HG03060 (cell line): ENCODE measurements around the gene MBTD1.
A peak's percentile ranks its signal among the peaks of the same experiment; 100 is the strongest.
"Not testable (repeated sequence)": the region's sequence is repeated elsewhere in the genome, so short reads cannot be mapped to it uniquely, and the experiment has no call there.

Experiments used
- ATAC-seq: cut with Tn5 transposase; IDR thresholded peaks from one replicate; pipeline ENCODE4 v1.9.1; 2021; ENCODE audit warnings: low read depth, moderate number of reproducible peaks; ENCODE audit not compliant: unreplicated experiment

MBTD1 gene

GRCh38 chr17:51191895-51192294 lies 68.0 kb downstream of the MBTD1 start:
- no peak for ATAC-seq

- ATAC-seq = no peak
These were observed 70.2 kb downstream of the MBTD1 start for GRCh38 chr17:51189628-51190027.

- no peak for ATAC-seq
These were observed 70.7 kb downstream of the MBTD1 start for GRCh38 chr17:51189162-51189561.

GRCh38 chr17:51188271-51188833 lies 71.5 kb downstream of the MBTD1 start:
- ATAC-seq = no peak

GRCh38 chr17:51185763-51186332 lies 74.0 kb downstream of the MBTD1 start:
- ATAC-seq = no peak

- no peak for ATAC-seq
These were observed 75.7 kb downstream of the MBTD1 start for GRCh38 chr17:51184124-51184523.

- no peak for ATAC-seq
These were observed 79.4 kb downstream of the MBTD1 start for GRCh38 chr17:51180486-51180885.

- ATAC-seq = not testable (repeated sequence)
These were observed 87.8 kb downstream of the MBTD1 start for GRCh38 chr17:51172030-51172429.

- no peak for ATAC-seq
These were observed 89.1 kb downstream of the MBTD1 start for GRCh38 chr17:51170736-51171135.

GRCh38 chr17:51169340-51169739 lies 90.5 kb downstream of the MBTD1 start:
- ATAC-seq = no peak

- no peak for ATAC-seq
These were observed 92.6 kb downstream of the MBTD1 start for GRCh38 chr17:51166987-51167931.

- peak; percentile 49 for ATAC-seq
These were observed 93.5 kb downstream of the MBTD1 start, which contains the start of gene NME2 for GRCh38 chr17:51166198-51166986. Gene NME2, plus strand, starts transcription at chr17:51166411. Its CDS starts 420 bp downstream, at chr17:51166831.

GRCh38 chr17:51165680-51166197 lies 94.1 kb downstream of the MBTD1 start:
- no peak for ATAC-seq

GRCh38 chr17:51164911-51165679 lies 94.8 kb downstream of the MBTD1 start:
- ATAC-seq = no peak

- ATAC-seq = no peak
These were observed 98.3 kb downstream of the MBTD1 start for GRCh38 chr17:51161541-51161940.

GRCh38 chr17:51159604-51160003 lies 100.2 kb downstream of the MBTD1 start:
- ATAC-seq = no peak

GRCh38 chr17:51155416-51155815 lies 104.4 kb downstream of the MBTD1 start:
- no peak for ATAC-seq

GRCh38 chr17:51154176-51154575 lies 105.7 kb downstream of the MBTD1 start:
- no peak for ATAC-seq

- peak; percentile 97 for ATAC-seq
These were observed 106.4 kb downstream of the MBTD1 start, which contains the start of gene NME1 for GRCh38 chr17:51153210-51154072. Gene NME1, plus strand, starts transcription at chr17:51153559. Its CDS starts 2,096 bp downstream, at chr17:51155655.
